Mammary epithelial cell (primary cell): ENCODE results near the gene KDM4B.

Experiments
- EZH2 ChIP-seq: IDR thresholded peaks from 2 replicates; pipeline ENCODE4 v1.6.1; 2012; ENCODE audit warnings: low read length, inconsistent platforms, borderline replicate concordance
- TF ChIP-seq, protein P1 (sequence below), 2 donors: IDR thresholded peaks in 1 of 2; conservative IDR thresholded peaks in 1 of 2; 2 replicates each; pipeline ENCODE4 v1.5.1; 2011 to 2012; ENCODE audit warnings: inconsistent platforms in 2 of 2, low read length in 2 of 2, mild to moderate bottlenecking in 2 of 2, control low read depth in 1 of 2, low read depth in 1 of 2; ENCODE audit not compliant: insufficient read depth in 1 of 2; ENCODE audit errors: extremely low read depth in 1 of 2

DNA sequence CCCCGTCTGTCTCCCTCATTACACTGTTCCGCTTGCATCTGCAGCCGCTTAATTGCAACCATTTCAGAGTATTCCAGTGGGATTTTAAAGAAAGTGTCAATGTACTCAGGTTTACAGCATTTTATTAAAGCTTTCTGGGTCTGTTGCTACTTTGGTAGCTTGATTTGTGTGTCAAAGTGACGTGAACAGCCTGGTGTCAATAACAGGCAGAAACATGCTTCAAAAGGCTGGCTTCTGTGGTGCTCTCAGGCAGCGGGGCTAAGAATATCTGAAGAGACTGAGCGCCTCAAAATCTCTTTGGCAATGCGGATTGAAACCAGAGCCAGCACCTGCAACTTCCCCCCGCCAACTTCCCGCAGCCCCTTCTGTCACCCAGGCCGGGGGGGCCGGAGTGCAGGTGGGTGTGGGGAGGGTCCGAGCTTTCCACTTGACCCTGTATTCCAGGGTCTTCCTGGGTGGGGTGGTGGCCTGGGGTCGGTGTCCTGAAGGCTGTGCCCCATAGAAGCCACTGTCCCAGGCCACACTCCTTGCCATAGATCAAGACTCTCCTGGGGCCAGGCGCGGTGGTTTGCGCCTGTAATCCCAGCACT lies 81.2 kb downstream of the KDM4B start:
- TF ChIP-seq, protein P1, sequence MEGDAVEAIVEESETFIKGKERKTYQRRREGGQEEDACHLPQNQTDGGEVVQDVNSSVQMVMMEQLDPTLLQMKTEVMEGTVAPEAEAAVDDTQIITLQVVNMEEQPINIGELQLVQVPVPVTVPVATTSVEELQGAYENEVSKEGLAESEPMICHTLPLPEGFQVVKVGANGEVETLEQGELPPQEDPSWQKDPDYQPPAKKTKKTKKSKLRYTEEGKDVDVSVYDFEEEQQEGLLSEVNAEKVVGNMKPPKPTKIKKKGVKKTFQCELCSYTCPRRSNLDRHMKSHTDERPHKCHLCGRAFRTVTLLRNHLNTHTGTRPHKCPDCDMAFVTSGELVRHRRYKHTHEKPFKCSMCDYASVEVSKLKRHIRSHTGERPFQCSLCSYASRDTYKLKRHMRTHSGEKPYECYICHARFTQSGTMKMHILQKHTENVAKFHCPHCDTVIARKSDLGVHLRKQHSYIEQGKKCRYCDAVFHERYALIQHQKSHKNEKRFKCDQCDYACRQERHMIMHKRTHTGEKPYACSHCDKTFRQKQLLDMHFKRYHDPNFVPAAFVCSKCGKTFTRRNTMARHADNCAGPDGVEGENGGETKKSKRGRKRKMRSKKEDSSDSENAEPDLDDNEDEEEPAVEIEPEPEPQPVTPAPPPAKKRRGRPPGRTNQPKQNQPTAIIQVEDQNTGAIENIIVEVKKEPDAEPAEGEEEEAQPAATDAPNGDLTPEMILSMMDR (conservative IDR thresholded peaks at IDR 0.05 in 1 of 2, IDR thresholded peaks at IDR 0.05 in 1 of 2; ENCODE audit: extremely low read depth in 1 of 2, insufficient read depth in 1 of 2, low read depth in 1 of 2, low read length in 2 of 2): no peak
- TF ChIP-seq EZH2: no peak
